ENCODE measurements around the gene TRAPPC1.

- no peak for TF ChIP-seq CTCF (IDR thresholded peaks at IDR 0.05; ENCODE audit: insufficient read depth, low read length, poor library complexity, severe bottlenecking)
- TF ChIP-seq EZH2phosphoT487 (conservative IDR thresholded peaks at IDR 0.05; ENCODE audit: low read length), result no peak
Observed at GRCh38 chr17:7910281-7910680, 21.5 kb downstream of the TRAPPC1 start.

Data from SU-DHL-6 (cell line).